HG03025 (cell line): ENCODE data around the gene GSTA3.
"Not testable (repeated sequence)": the region's sequence is repeated elsewhere in the genome, so short reads cannot be mapped to it uniquely, and the experiment has no call there.

Source experiments
- ATAC-seq: cut with Tn5 transposase; IDR thresholded peaks from one replicate; pipeline ENCODE4 v1.9.1; 2021; ENCODE audit warnings: mild to moderate bottlenecking, moderate library complexity; ENCODE audit not compliant: unreplicated experiment, low FRiP score

The GSTA3 gene

DNA sequence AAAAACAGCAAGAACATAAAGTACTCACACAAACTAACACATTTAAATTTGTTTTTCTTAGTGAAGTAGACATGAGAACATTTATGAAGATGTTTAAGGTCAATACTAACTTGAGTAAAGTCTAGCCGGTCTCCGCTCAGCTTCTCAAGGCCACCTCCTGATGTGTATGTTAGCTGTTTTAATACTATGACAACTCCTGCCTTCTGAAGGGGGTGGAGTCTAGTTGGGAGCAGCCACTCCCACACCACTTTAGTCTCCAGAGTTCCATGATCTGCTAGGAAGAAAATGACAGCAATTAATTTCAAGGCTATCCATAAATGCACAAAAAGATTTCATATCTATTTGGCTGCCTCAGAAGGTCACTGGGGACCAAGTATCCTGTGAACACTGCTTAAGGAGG lies at the start of gene GSTA3:
Gene GSTA3, minus strand, starts transcription at position 168 of the 400 bp plus-strand sequence. CDS start 3,864 bp downstream, outside the sequence.
- ATAC-seq = no peak

DNA sequence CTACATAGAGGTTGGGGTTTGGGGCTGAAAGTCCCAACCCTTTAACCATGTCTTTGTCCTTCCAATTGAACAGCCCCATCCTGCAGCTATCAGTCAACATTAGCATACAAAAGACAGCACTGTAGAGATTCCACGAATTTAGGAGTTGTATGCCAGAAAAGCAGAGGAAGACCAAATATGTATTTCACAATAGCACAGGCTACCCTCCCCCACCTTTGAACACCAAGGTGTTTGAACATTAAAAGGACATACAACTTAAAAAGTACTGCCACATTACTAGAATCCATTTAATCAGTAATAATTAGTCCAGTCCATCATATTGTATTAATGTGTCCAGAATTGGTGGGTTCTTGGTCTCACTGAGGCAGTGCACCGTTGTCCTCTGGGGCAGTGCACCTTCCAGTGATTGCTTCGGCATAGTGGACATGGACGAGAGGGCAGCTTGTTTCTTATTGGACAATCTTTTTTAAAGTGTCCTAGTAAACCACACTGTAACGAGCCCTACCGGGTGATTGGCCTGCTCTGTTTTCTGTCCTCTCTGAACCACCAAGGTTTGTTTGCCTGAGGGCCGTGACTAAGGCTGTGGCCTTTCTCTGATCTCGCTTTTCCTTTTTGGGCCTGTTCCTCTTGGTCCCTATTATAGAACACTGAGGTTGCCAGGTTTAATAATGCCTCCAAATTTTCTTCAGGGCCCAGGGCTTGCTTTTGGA lies 49.2 kb upstream of the GSTA3 start:
- ATAC-seq = no peak

DNA sequence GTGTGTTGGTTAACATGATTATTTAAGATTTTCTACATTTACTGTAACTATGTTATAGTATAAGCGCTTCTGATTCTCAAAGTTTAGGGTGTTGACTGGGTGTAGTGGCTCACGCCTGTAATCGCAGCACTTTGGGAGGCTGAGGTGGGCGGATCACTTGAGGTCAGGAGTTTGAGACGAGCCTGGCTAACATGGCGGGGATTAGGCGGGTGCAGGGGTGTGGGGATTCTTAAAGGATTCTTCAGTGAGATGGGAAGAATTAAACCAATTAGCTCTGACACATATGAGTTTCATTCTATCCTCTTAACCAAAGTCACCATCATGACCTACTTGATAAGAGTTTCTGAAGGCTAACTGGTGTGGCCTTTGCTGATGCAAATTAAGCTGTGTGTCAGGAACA lies 46.4 kb upstream of the GSTA3 start:
- no peak for ATAC-seq

DNA sequence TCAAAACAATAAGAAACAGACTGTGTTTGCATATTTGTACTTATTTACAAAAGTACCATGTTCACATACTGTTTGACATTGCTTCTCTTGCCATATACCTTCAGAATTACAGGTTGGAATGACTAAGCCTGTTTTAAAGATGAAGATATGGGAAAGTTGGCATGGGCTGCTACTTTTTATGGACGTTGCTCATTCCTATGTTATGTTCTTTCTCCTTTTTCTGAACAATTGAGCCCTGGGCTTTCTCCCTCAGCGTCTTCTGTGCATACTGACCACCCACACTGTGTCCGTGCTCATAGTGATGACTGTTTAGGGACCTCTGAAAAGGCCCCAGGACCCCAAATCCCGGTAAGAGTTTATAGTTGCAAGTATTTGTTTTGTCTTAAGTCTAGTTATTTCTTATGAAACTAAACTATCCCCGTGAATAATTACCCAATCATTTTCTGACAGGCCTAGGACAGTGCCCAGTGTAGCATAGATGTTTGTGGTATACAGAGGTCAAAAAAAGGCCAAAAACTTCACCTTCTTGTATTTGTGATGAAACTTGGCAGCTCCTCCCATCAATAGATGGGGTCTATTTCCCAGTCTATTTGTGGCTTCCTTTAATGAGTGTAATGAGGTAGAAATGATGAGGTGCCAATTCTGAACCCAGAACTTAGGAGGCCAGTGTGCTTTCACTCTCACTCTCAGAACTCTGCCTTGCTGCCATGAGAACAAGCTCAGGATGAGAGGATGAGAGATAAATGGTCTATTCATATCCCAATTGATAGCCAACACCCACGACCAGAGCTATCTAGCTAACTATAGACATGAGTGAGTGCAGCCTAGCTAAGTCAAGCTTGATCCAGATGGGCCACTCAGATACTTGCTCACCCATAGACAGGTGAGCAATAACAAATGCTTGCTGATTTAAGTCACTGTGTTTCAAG lies 44.7 kb upstream of the GSTA3 start:
- ATAC-seq = no peak

DNA sequence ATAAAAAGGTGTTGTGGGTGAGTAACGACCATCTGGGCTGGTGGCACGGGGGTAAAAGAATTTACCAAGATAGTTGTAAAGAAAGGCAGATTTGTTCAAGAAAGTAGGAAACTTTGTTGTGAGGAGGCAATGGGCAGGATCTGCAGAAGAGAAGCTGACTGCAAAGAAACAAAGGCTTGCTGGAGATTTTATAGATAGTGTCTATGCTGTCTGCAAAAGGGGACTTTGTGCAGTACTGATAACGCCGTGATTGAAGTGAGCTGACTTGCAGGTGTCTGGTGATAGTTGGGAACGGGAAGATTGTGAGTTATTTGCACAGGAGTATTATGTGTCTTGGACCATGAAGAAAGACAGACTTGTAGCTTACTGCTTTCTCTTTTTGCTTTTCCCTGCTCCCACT lies 36.8 kb upstream of the GSTA3 start:
- no peak for ATAC-seq

DNA sequence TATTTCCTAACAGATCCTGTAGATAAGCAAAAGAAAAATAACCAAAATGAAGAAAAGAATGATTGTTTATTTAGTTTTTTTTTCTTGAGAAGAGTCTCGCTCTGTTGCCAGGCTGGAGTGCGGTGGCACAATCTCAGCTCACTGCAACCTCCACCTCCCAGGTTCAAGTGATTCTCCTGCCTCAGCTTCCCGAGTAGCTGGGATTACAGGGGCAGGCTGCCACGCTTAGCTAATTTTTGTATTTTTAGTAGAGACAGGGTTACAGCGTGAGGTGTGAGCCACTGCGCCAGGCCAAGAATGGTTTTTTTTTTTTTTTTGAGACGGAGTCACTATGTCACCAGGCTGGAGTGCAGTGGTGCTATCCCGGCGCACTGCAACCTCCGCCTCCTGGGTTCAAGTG lies 33.3 kb upstream of the GSTA3 start:
- not testable (repeated sequence) for ATAC-seq

DNA sequence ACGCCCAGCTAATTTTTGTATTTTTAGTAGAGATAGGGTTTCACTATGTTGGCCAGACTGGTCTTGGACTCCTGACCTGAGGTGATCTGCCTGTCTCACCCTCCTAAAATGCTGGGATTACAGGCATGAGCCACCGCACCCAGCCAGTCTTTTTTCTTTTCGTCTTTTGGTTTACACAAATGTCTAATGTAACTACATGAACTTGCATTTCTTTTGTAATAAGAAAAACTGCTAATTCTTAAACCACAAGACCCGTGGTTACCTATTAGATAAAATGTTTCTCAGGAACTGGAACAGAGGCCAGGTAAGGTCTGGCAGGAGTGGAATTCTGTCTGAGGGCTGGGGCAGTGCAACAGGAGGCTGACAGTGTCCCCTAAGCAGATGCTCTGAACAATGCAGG lies 32.7 kb upstream of the GSTA3 start:
- no peak for ATAC-seq

DNA sequence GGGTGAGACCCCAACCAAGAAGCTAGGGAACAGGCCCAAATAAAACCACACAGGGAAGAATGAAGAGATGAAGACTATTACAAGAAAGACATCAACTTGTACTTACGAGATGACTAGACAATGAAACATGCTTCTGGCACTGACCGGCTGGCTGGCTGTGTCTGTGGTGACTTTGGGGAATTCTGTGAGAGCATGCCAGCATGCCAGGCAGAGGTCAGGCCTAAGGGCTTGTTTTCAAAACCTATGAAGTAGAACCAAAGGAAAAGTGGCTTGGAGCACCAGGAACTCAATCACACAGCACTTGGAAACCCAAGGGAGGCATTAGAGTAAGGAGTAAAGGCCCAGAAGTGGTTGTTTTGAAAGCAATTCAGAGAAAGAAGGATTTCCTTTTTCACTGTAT lies 28.4 kb upstream of the GSTA3 start:
- ATAC-seq = no peak

DNA sequence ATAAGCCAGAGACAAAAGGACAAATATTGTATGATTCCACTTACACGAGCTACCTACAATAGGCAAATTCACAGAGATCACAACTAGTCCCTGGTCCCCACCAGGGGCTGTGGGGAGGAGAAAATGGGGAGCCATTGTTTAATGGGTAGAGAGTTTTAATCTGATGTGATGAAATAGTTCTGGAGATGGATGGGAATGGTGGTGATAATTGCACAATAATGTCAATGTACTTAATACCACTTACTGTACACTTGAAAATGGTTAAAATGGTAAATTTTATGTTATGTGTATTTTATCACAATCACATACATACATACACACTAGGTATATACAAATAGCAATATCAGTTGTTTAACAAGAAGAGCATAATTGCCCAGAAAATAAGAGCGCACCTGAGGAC lies 24.3 kb upstream of the GSTA3 start:
- ATAC-seq = no peak

DNA sequence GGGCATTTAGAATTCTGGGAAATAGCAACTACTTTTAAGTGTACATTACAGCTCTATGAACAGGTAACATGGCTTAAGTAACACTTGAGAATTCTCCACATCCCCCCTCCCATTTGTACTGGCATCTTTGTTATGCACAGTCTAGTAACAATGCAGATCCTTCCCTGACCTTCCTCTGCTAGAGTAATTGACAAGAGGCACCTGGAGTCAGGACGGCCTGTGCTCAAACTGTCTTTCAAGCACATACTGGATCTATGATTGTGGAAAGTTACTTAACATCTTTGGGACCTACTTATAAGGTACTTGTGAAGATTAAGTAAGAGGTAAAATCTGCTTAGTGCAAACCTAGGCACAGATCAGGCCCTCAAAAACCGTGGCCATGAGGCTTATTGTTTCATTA lies 21.9 kb upstream of the GSTA3 start:
- ATAC-seq = no peak

DNA sequence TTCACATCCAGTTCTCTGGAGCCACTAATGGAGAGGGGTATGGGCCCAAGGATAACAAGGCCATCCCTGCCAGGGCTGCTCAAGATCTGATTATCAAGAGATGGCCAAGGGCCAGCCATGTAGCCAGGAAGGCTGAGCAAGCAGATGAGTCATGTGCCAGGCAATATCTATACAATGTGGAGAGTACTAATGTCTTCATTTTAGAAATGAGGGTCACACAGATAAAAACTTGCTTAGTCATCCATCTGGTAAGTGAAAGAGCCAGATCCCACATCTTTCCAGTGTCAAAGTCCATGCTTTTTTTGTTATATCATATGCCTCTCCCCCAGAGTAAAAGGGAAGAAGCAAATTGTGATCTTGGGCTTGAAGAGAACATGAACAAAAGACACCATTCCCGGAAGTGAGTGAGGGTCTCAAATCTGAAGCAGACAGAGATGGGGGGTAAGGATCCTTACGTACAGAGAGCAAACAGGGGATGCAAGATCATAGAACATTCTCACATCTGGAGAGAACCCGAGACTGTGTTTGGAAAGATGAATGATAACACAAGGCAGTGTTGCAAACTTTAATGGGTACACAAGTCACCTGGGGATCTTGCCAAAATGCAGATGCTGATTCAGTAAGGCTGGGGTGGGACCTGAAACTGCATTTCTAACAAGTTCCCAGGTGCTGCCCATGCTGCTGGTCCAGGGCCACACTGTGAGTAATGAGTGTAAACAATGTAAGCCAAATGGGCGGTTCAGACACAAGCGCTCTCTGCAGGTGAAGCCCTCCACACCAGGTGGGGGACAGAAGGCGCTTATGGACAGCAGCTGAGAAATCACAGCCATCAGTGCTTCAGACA lies 20.0 kb upstream of the GSTA3 start:
- ATAC-seq = no peak

DNA sequence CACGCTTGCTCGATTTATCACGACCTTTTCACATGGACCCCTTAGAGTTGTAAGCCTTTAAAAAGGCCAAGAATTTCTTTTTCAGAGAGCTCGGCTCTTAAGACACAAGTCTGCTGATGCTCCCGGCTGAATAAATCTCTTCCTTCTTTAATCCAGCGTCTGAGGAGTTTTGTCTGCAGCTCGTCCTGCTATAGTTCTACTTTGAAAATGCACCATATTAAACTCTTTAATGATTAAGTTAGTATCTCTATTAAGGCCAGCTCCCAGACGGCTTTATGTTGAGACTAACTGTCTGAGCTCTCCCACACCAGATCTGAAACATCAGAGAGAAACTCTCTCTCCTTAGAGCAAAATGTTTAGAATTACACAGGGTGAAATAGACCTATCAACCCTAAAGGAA lies 18.0 kb upstream of the GSTA3 start:
- no peak for ATAC-seq

DNA sequence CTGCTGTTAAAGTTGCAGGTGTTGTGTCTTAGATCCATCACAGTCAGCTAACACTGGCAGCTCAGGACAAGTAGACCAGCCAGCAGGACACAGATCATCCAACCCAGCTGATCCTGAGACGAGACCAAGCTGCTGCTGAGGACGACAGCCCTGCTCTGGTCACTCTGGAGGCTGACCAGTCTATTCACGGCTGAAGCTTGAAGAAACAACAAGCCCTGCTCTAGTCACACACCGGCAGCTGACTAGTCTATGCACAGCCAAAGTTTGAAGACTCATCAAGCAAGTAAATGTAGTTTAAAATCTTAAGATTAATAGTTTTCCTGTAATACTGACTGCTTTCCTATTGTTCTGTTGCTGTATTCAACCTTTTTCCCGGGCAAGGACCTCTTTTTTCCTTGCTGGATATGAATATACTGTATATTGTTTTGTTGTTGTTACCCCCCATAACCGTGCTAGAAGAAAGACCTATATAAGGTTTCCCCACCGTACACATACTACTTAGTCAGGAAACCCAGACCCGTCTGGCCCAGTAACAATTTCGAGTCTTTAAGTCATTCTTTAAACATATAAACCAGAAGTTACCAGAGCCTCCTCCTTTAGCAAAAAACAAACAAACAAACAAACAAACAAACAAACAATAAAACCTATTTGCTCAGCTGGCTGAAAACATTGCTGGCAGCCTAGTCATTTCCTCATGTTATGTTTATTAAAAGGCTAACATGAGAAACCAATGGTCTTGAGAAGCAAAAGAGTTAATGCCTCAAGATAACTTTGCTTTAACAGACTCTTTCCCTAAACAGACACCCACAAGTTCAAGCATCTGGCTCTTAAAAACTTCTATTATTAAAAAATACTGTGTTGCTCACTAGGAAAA lies 16.7 kb upstream of the GSTA3 start:
- ATAC-seq = no peak

DNA sequence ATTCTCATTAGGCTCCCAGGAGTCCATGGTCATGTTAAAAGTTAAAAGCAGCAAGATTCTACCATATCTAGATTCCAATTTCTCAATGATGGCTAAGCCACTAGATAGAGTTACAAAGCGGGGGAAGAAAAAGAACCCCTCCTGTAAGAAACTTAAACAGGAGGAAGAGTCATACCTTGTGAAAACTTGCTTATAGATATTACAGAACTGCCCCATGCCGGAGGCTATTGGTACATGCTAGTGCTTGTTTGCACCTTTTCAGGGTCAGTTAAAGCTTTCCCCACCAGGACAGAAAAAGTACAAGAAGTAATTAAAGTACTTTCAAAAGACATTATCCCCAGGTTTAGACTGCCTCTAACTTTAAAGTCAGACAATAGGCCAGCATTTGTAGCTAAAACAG lies 15.5 kb upstream of the GSTA3 start:
- ATAC-seq = no peak

DNA sequence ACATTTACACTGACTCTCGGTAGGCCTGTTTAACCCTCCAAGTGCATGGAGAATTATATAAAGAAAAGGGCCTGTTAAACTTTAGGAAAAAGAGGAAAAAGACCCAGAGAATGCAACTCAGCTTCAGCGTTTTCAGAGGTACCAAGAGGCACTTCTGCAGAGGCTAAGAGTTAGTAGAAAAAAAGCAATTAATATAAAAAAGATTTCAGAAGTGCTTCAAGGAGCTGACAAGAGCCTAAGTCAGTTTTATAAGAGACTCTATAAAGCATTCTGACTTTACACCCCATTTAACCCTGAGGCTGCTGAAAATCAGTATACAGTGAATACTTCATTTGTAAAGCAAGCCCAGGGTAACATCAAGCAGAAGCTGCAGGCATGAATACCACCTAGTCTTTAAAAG lies 14.2 kb upstream of the GSTA3 start:
- not testable (repeated sequence) for ATAC-seq

DNA sequence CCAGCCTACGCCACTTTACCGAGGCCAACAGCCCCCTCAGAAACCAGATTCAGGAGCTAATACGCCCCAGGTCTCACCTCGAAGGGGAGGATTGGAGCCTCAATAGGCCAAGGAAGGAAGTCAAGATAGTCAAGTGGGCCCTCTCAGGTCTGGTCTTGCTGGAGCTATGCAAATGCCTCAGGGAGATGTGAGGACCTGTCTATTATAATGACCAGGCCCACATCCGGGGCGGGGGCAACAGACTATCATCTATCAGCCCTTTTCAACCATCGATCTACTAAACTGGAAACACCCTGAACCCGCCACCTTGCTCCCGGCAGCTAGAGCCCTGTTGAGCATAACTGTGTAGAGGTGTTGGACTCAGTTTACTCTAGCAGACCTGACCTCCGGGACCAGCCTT lies 12.7 kb upstream of the GSTA3 start:
- no peak for ATAC-seq

DNA sequence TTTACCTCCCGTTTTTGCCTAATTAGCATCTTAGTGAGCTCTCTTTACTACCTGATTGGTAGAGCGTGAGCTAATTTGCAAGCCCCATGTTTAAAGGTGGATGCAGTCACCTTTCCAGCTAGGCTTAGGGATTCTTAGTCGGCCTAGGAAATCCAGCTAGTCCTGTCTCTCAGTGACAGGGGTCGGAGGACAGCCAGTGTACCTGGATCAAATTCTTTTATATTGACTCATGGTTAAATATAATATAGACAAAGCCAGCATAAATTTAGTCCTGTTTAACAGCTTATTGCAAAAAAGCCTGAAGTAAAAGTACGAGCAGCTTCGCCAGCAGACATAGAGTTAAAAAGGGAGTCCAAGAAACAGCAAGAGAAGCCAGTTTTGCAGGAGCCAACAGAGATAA lies 12.2 kb upstream of the GSTA3 start:
- ATAC-seq = no peak

DNA sequence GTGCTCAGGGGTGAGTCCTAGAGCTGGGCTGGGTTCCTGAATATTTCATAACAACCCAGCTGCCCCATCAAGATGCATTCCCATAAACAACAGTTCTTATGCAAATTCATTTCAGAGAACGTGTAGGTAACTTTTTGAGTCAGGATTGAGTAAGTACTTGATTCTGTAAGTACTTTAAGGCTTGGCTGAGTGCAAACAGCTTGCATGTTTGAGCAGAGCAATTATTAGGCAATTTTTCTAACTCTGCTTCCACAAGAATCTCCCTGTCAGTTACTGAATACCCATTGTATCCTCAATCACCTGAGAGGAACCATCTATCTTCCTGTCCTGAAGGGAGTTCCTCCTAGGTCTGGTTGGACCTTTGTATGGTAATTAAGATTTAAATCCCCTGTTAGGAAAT lies 10.0 kb upstream of the GSTA3 start:
- not testable (repeated sequence) for ATAC-seq

DNA sequence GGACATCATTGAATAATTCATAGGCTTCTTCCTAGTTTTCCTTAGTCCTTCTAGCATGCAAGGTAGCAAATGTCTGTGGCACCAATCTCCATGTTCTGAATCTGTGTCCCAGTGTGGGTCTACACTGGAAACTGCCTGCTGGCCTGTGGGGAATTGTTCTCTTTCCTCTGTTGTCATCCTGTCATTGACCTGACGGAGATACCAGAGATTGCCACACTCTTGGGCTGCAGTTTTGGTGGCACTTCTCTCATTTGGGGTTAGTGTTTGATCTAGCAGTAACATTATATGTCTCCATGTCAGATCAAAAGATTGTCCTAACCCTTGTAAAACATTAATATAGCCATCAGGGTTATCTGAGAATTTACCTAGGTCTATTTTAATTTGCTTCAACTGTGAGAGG lies 9.3 kb upstream of the GSTA3 start:
- ATAC-seq = not testable (repeated sequence)
